Naive thymus-derived CD4-positive, alpha-beta T cell (primary cell): ENCODE results near the gene PTGS1. TPM values are rescaled to one million over a fixed set of nuclear protein-coding genes. Genes with fewer than 3 reads are reported as not detected.

Source experiments
- ATAC-seq: fragments of 150-1000 bp; cut with Tn5 transposase; 2 replicates; pipeline ENCODE4 v1.10.0; 2021; ENCODE audit warnings: mild to moderate bottlenecking, moderate library complexity
- CTCF ChIA-PET: fragments of 350-600 bp; sonication (Branson Sonifier 250); formaldehyde crosslinking; loops from one replicate; lab custom pipeline; 2021; ENCODE audit warnings: antibody characterized with exemption; lab: Charles Lee
- POLR2A ChIA-PET: fragments of 350-600 bp; sonication (Branson Sonifier 250); formaldehyde crosslinking; loops from one replicate; lab custom pipeline; 2021; ENCODE audit warnings: antibody characterized with exemption, inconsistent platforms; lab: Charles Lee
- DNase-seq, 9 donors: peaks; one replicate each; pipeline versions ENCODE4 v3.0.0 to v3.0.0-alpha.2; 2020 to 2022; ENCODE audit warnings: mixed read lengths in 1 of 9
- H3K27ac ChIP-seq: one replicate; pipeline ENCODE4 v1.7.0; 2013; ENCODE audit warnings: mild to moderate bottlenecking, low read depth, low read length, moderate library complexity
- H3K27me3 ChIP-seq, 2 donors: one replicate each; pipeline ENCODE4 v1.7.0; 2013; ENCODE audit warnings: low read length in 2 of 2, mild to moderate bottlenecking in 2 of 2, moderate library complexity in 2 of 2; ENCODE audit not compliant: control insufficient read depth in 2 of 2, insufficient read depth in 2 of 2
- H3K36me3 ChIP-seq, 3 experiments: 1 replicate in 2 of 3; 2 replicates in 1 of 3; pipeline ENCODE4 v1.7.0; 2013; ENCODE audit warnings: low read length in 3 of 3, mild to moderate bottlenecking in 3 of 3, moderate library complexity in 1 of 3; ENCODE audit not compliant: insufficient read depth in 3 of 3, control insufficient read depth in 2 of 3
- H3K4me1 ChIP-seq, 2 donors: one replicate each; pipeline ENCODE4 v1.7.0; 2013; ENCODE audit warnings: low read length in 2 of 2, mild to moderate bottlenecking in 2 of 2, moderate library complexity in 1 of 2; ENCODE audit not compliant: control insufficient read depth in 2 of 2, insufficient read depth in 2 of 2
- H3K4me3 ChIP-seq: 2 replicates; pipeline ENCODE4 v1.7.0; 2013; ENCODE audit warnings: mild to moderate bottlenecking, low read length
- H3K9me3 ChIP-seq, 3 experiments: 1 replicate in 2 of 3; 2 replicates in 1 of 3; pipeline ENCODE4 v1.7.0; 2013; ENCODE audit warnings: low read length in 3 of 3; ENCODE audit not compliant: control insufficient read depth in 2 of 3
- H3K27ac Mint-ChIP-seq, 9 donors: one replicate each; pipeline ENCODE4 v1.8.0; 2020 to 2022; ENCODE audit warnings: mixed read lengths in 9 of 9, mild to moderate bottlenecking in 8 of 9, moderate library complexity in 5 of 9, inconsistent platforms in 2 of 9
- H3K27me3 Mint-ChIP-seq, 5 donors: one replicate each; pipeline ENCODE4 v1.8.0; 2021 to 2022; ENCODE audit warnings: mixed read lengths in 5 of 5, mild to moderate bottlenecking in 1 of 5
- H3K36me3 Mint-ChIP-seq, 5 donors: one replicate each; pipeline ENCODE4 v1.8.0; 2020 to 2022; ENCODE audit warnings: mixed read lengths in 5 of 5, mild to moderate bottlenecking in 3 of 5, inconsistent platforms in 1 of 5
- H3K4me1 Mint-ChIP-seq, 7 donors: one replicate each; pipeline ENCODE4 v1.8.0; 2020 to 2022; ENCODE audit warnings: mixed read lengths in 7 of 7, mild to moderate bottlenecking in 3 of 7, inconsistent platforms in 1 of 7
- H3K4me3 Mint-ChIP-seq, 10 donors: one replicate each; pipeline ENCODE4 v1.8.0; 2020 to 2022; ENCODE audit warnings: mild to moderate bottlenecking in 10 of 10, mixed read lengths in 10 of 10, moderate library complexity in 6 of 10, inconsistent platforms in 2 of 10
- H3K9me3 Mint-ChIP-seq, 11 donors: one replicate each; pipeline ENCODE4 v1.8.0; 2020 to 2022; ENCODE audit warnings: mixed read lengths in 11 of 11, mild to moderate bottlenecking in 4 of 11, inconsistent platforms in 1 of 11, moderate library complexity in 1 of 11
- intact Hi-C, 2 donors: fragments of 100-400 bp; cut with micrococcal nuclease; formaldehyde crosslinking; loops; one replicate each; pipeline ENCODE4 v1.15.1; 2023
- polyA plus RNA-seq, 2 donors: library from polyadenylated mRNA; unstranded; fragments of 300-500 nt; fragmentation: Illumina TruSeq; gene quantifications; one replicate each; pipeline ENCODE4 v1.2.3, GENCODE V29; 2021
- total RNA-seq, 6 experiments: library from RNA in 5 of 6; stranded (reverse) in 5 of 6; gene quantifications; 1 replicate in 5 of 6; 2 replicates in 1 of 6; pipeline ENCODE4 v1.2.3 and lab custom pipeline; 2021 to 2026

The PTGS1 gene
- total and polyA plus RNA-seq, 7 experiments from 2014 or later, result 0.41 to 7.0 (median 0.56) TPM; not detected in 1

DNA sequence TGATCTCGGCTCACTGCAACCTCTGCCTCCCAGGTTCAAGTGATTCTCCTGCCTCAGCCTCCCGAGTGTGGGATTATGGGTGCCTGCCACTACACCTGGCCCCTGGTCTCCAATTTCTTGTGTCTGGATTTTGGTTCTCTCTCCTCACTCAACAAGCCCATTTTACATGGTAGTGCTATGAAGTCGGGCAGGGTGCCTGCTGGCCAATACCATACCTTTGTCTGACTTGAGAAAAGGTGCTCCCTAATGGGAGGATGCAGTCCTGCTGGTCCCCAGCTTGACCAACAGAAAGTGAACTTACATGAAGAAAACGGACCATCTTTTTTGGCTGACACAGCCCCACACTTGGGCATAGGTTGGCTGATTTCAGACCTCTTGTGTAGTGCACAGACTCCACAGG is 21.6 kb upstream of the PTGS1 start:
- Histone ChIP-seq H3K4me1 (no peaks in the 10 kb centered on the region), H3K36me3 (no peaks in the 10 kb centered on the region), H3K27me3 (peaks cover 0 to 4% of the 10 kb centered on the region in 2 donors), H3K27ac (no peak overlapping the region), H3K4me3 (no peak overlapping the region), H3K9me3 (no peaks in the 10 kb centered on the region)
- Mint-ChIP-seq H3K27ac (peak overlapping the region in 1 of 9 donors; percentile 46), H3K4me1 (peaks cover 7 to 19% (median 14%) of the 10 kb centered on the region in 7 donors), H3K9me3 (peaks cover 0 to 9% (median 5%) of the 10 kb centered on the region in 11 donors), H3K4me3 (peak overlapping the region in 3 of 10 donors; percentile 21 to 41 (median 41)), H3K36me3 (no peaks in the 10 kb centered on the region), H3K27me3 (peaks cover 28 to 52% (median 39%) of the 10 kb centered on the region in 5 donors)
- ChIA-PET CTCF (interaction anchor here (1.1 to 5.9 kb wide), 6 partner anchors 9 to 252 kb away, joined by 3 to 78 read pairs (median 8); no protein-coding TSS in a partner anchor), POLR2A (no interaction called here)
- DNase-seq, result no peak
- intact Hi-C loops, result no loop called here
- no peak for ATAC-seq

DNA sequence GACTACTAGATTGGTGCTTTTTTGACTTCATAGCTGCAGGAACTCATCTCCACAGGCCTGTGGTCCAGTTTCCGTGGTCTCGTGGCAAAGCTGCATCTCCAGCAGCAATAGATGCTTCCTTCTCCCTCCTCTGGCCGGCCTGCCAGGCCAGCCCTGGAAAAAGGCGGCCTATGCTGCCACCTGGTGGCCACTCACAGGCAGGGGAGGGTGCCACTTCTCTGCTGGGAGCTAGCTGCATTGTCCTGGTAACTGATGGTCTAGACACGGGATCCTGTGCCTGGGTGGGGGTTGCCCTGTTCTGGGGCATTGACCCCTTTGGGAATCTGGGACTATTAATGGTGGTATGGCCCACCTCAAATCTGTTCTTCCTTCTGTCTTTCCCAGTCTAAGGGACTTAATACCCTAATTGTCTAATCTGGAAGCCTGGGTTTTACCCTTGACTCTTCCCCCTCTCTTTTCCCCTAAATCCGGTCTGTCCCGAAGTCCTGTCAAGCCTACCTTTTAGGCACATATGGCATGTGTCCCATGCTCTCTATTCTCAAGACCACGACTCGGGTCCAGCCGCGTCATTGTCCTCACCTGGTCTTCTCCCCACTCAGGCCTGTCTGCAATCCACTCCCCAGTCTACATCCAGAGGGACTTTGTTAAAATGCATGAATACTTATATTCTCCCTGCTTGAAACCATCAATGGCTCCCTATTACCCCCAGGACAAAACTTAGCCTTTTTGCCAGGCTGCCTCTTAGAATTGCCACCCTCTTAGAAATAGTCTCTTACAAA is 20.1 kb upstream of the PTGS1 start:
- Mint-ChIP-seq H3K27me3 (peaks cover 28 to 39% (median 34%) of the 10 kb centered on the region in 5 donors), H3K4me3 (peak overlapping the region in 1 of 10 donors; percentile 13), H3K4me1 (peaks cover 7 to 19% (median 14%) of the 10 kb centered on the region in 7 donors), H3K9me3 (peaks cover 0 to 9% (median 5%) of the 10 kb centered on the region in 11 donors), H3K27ac (no peak overlapping the region), H3K36me3 (no peaks in the 10 kb centered on the region)
- DNase-seq, result peak; percentile 46 to 84 (median 66)
- intact Hi-C loops, result loop anchor here (1.0 to 10.0 kb wide), 7 partner anchors 86 to 460 kb away; partner anchors contain the start of genes MRRF (in 1 of the 2) and RBM18 (in 1 of the 2)
- Histone ChIP-seq H3K27me3 (peaks cover 0 to 3% of the 10 kb centered on the region in 2 donors), H3K9me3 (no peaks in the 10 kb centered on the region), H3K4me3 (no peak overlapping the region), H3K36me3 (no peaks in the 10 kb centered on the region), H3K27ac (no peak overlapping the region), H3K4me1 (no peaks in the 10 kb centered on the region)
- ChIA-PET POLR2A (interaction anchor here (0.7 kb wide), 1 partner anchor 53 kb away, joined by 6 read pairs; no protein-coding TSS in a partner anchor), CTCF (interaction anchor here (1.2 to 5.9 kb wide), 8 partner anchors 11 to 458 kb away, joined by 3 to 78 read pairs (median 7); no protein-coding TSS in a partner anchor)
- peak; percentile 88 for ATAC-seq

DNA sequence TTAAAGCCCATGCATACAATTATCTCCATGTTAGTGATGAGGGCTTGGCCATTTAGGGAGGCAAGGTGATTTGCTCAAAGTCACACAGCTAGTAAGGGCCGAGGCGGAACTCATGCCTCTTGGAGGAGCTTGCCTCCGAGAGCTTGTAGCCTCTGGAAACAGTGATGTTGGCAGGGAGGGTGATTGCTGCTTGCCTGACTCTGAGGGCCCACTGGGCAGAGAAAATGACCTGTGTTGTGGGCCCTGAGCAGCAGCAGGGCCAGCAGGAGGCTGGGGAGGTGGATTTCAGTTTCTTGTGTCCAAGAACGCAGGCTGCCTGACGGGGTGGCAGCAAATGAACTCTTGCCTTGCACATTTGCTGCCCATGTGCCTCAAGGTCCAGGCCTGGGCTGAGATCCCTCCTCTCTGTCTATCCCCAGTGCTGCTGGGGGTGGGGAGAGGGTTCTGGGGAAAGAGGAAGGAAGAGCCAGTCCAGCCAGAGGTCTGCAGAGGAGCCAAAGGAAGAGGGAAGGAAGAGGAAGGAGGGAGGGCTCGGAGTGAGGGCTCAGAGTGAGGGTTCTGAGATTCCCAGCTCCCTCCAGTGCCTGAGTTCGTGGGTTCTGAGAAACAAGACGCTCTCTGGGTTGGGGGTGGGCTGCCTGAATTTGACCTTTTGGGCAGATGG is 16.2 kb upstream of the PTGS1 start:
- POLR2A ChIA-PET, result no interaction called here
- peaks cover 10 to 23% (median 15%) of the 10 kb centered on the region in 5 donors for H3K27me3 Mint-ChIP-seq

DNA sequence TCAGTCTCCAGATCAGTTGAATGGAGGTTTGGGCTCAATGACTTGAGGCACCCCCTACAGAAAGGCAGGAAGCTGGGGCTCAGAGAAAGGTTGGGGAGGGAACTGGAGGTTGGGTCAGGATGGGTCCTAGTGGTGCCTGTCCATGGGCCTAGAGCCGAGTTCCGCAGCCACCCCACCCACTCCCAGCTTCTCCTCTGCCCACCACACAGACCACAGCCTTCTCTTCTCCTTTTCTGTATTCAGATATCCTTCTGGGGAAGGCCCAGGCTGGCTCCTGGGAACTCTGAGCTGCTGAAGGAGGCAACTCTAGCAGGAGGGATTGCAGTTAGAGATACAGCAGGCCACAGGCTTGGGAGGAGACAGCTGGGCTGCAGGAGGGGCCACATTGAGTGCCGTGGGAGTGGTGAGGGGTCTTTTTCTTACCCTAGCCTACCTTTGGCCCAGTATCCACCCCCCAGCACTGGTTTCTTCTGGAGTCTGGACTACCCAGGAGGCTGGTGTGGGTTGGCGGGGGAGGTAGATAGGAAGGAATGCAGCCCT is 15.4 kb upstream of the PTGS1 start:
- Histone ChIP-seq H3K36me3 (no peaks in the 10 kb centered on the region), H3K27ac (no peak overlapping the region), H3K27me3 (no peaks in the 10 kb centered on the region), H3K4me1 (no peaks in the 10 kb centered on the region), H3K9me3 (no peaks in the 10 kb centered on the region), H3K4me3 (no peak overlapping the region)
- Mint-ChIP-seq H3K4me3 (no peak overlapping the region), H3K27ac (no peak overlapping the region), H3K4me1 (no peaks in the 10 kb centered on the region), H3K27me3 (peaks cover 4 to 17% (median 8%) of the 10 kb centered on the region in 5 donors), H3K36me3 (peaks cover 0 to 6% (median 0%) of the 10 kb centered on the region in 5 donors), H3K9me3 (peaks cover 4 to 19% (median 9%) of the 10 kb centered on the region in 11 donors)
- DNase-seq (no peak), ATAC-seq (no peak)
- intact Hi-C loops, result loop anchor here in 1 of 2 donors (10.0 kb wide), 1 partner anchor 99 kb away; no protein-coding TSS in a partner anchor
- CTCF ChIA-PET, result interaction anchor here (1.2 kb wide), 1 partner anchor 256 kb away, joined by 3 read pairs; no protein-coding TSS in a partner anchor
- POLR2A ChIA-PET, result no interaction called here

More for the DNA sequence above, 16.2 kb upstream of the PTGS1 start:
- no peak for DNase-seq
- H3K4me3 ChIP-seq, result no peak overlapping the region
- peaks cover 5 to 19% (median 10%) of the 10 kb centered on the region in 11 donors for H3K9me3 Mint-ChIP-seq
- peak overlapping the region in 1 of 9 donors; percentile 62 for H3K27ac Mint-ChIP-seq
- no peaks in the 10 kb centered on the region for H3K27me3 ChIP-seq
- H3K36me3 ChIP-seq, result no peaks in the 10 kb centered on the region
- intact Hi-C loops, result loop anchor here in 1 of 2 donors (10.0 kb wide), 1 partner anchor 100 kb away; no protein-coding TSS in a partner anchor
- H3K9me3 ChIP-seq, result no peaks in the 10 kb centered on the region
- H3K4me1 ChIP-seq, result no peaks in the 10 kb centered on the region
- H3K27ac ChIP-seq, result no peak overlapping the region
- ATAC-seq, result no peak
- CTCF ChIA-PET, result interaction anchor here (1.2 to 1.3 kb wide), 2 partner anchors 230 to 255 kb away, joined by 3 to 4 read pairs; no protein-coding TSS in a partner anchor
- peaks cover 0 to 7% (median 0%) of the 10 kb centered on the region in 7 donors for H3K4me1 Mint-ChIP-seq
- peaks cover 0 to 6% (median 0%) of the 10 kb centered on the region in 5 donors for H3K36me3 Mint-ChIP-seq
- no peak overlapping the region for H3K4me3 Mint-ChIP-seq

DNA sequence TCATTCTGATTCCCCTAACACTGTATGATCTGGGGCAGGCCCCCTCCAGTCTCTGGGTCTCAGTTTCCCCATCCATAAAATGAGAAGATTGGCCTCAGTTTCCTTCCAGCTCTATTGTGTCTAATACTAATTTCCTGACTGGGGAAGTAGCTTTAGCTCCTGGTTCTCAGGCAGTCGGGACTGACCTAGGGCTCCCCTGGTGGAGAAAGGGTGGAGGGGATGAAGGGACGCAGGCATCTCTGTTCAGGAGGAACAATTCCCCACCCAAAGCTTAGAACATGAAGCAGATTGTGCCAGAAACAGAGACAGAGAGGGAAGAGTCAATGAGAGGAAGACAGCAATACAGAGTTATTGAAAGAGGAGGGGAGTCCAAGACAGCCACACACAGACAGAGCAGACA is 14.2 kb upstream of the PTGS1 start:
- POLR2A ChIA-PET, result no interaction called here
- CTCF ChIA-PET, result no interaction called here

DNA sequence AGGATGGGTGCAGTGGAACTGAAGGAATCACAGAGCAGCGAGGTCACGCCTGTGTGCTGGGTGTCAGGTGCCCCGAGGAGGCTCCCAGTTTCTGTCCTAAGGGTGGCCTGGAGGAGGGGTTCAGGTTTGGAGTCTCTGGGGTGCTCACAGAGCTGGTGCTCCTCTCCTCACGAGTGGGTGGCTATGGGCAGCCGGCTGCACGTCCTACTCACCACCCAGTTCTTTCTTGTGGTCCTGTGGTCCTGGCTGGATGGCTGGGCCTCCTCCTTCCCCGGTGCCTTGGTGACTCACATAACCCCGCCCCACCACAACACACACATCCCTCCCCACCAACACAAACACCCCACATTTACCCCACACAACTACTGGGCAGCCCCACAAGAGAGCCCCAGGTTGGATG is 9.9 kb upstream of the PTGS1 start:
- no peaks in the 10 kb centered on the region for H3K27me3 ChIP-seq
- Mint-ChIP-seq H3K27me3 (peaks cover 0 to 16% (median 4%) of the 10 kb centered on the region in 5 donors), H3K36me3 (peaks cover 0 to 6% (median 0%) of the 10 kb centered on the region in 5 donors), H3K4me3 (no peak overlapping the region), H3K9me3 (peaks cover 0 to 10% (median 7%) of the 10 kb centered on the region in 11 donors), H3K4me1 (no peaks in the 10 kb centered on the region), H3K27ac (no peak overlapping the region)
- POLR2A ChIA-PET, result no interaction called here
- no peaks in the 10 kb centered on the region for H3K4me1 ChIP-seq
- no peaks in the 10 kb centered on the region for H3K9me3 ChIP-seq
- CTCF ChIA-PET, result no interaction called here
- no peak overlapping the region for H3K27ac ChIP-seq
- no peak for ATAC-seq
- no peaks in the 10 kb centered on the region for H3K36me3 ChIP-seq
- intact Hi-C loops, result no loop called here
- no peak for DNase-seq
- H3K4me3 ChIP-seq, result no peak overlapping the region

More for the DNA sequence above, 14.2 kb upstream of the PTGS1 start:
- no peak overlapping the region for H3K4me3 Mint-ChIP-seq
- ATAC-seq (no peak), DNase-seq (no peak)
- Histone ChIP-seq H3K36me3 (no peaks in the 10 kb centered on the region), H3K9me3 (no peaks in the 10 kb centered on the region), H3K27ac (no peak overlapping the region), H3K27me3 (no peaks in the 10 kb centered on the region), H3K4me3 (no peak overlapping the region), H3K4me1 (no peaks in the 10 kb centered on the region)
- peaks cover 0 to 6% (median 0%) of the 10 kb centered on the region in 5 donors for H3K36me3 Mint-ChIP-seq
- no peaks in the 10 kb centered on the region for H3K4me1 Mint-ChIP-seq
- peaks cover 4 to 19% (median 9%) of the 10 kb centered on the region in 11 donors for H3K9me3 Mint-ChIP-seq
- H3K27ac Mint-ChIP-seq, result no peak overlapping the region
- peaks cover 4 to 17% (median 7%) of the 10 kb centered on the region in 5 donors for H3K27me3 Mint-ChIP-seq
- intact Hi-C loops, result loop anchor here in 1 of 2 donors (10.0 kb wide), 1 partner anchor 98 kb away; no protein-coding TSS in a partner anchor
